Gastroesophageal sphincter (tissue), 4 donors: ENCODE results near the gene PAQR9. TPM values are rescaled to one million over a fixed set of nuclear protein-coding genes. Genes with fewer than 3 reads are reported as not detected.

Source experiments
- ATAC-seq: fragments of 150-250 bp; one replicate; pipeline ENCODE4 v1.9.1; 2016; ENCODE audit warnings: mild to moderate bottlenecking, moderate library complexity
- H3K27ac ChIP-seq, 4 donors: fragments of 200-600 bp; sonication (generic) in 3 of 4; 1 replicate in 3 of 4; 2 replicates in 1 of 4; pipeline ENCODE4 v1.5.1; 2016 to 2019
- H3K27me3 ChIP-seq: fragments of 200-600 bp; sonication (generic); one replicate; pipeline ENCODE4 v1.5.1; 2019
- H3K36me3 ChIP-seq, 2 donors: fragments of 200-600 bp; sonication (generic); one replicate each; pipeline ENCODE4 v1.5.1; 2019; ENCODE audit warnings: control low read depth in 1 of 2
- H3K4me1 ChIP-seq, 3 donors: fragments of 200-600 bp; sonication (generic); 1 replicate in 2 of 3; 2 replicates in 1 of 3; pipeline ENCODE4 v1.5.1; 2016 to 2019; ENCODE audit warnings: control low read depth in 2 of 3
- H3K4me3 ChIP-seq, 2 donors: fragments of 200-600 bp; sonication (generic); one replicate each; pipeline ENCODE4 v1.5.1; 2019; ENCODE audit warnings: mild to moderate bottlenecking in 1 of 2, moderate library complexity in 1 of 2
- H3K9me3 ChIP-seq, 3 donors: fragments of 200-600 bp; sonication (generic); one replicate each; pipeline ENCODE4 v1.5.1; 2017 to 2019; ENCODE audit warnings: control low read depth in 2 of 3
- CTCF ChIP-seq, 4 experiments: fragments of 200-600 bp in 2 of 4; fragments of 450-650 bp in 2 of 4; sonication (generic) in 1 of 4; IDR thresholded peaks; one replicate each; pipeline ENCODE4 v1.5.1; 2017 to 2019; ENCODE audit warnings: antibody characterized with exemption in 4 of 4, mild to moderate bottlenecking in 2 of 4, moderate library complexity in 2 of 4
- EP300 ChIP-seq: sonication (generic); formaldehyde crosslinking; IDR thresholded peaks from one replicate; pipeline ENCODE4 v1.6.1; 2017; ENCODE audit warnings: antibody characterized with exemption, mild to moderate bottlenecking
- POLR2A ChIP-seq, 2 donors: fragments of 450-650 bp; IDR thresholded peaks; one replicate each; pipeline ENCODE4 v1.6.1; 2017; ENCODE audit warnings: antibody characterized with exemption in 2 of 2, mild to moderate bottlenecking in 2 of 2, moderate library complexity in 1 of 2
- POLR2AphosphoS5 ChIP-seq: sonication (generic); formaldehyde crosslinking; IDR thresholded peaks from one replicate; pipeline ENCODE4 v1.6.1; 2017; ENCODE audit warnings: antibody characterized with exemption
- WGBS, 2 donors: methylation state at CpG; one replicate each; pipeline ENCODE4 v1.1.5; 2018; ENCODE audit warnings: low coverage in 1 of 2; 5-methylcytosine and 5-hydroxymethylcytosine counted together
- total RNA-seq, 4 donors: library from RNA; depleted of rRNA; stranded (reverse); fragments of >200 nt; gene quantifications; one replicate each; pipeline ENCODE4 v1.1.0, GENCODE V29; 2016

The PAQR9 gene
- total RNA-seq, 4 donors from 2014 or later: not detected

GRCh38 chr3:142961539-142961938, 1.9 kb downstream of the PAQR9 start:
- Histone ChIP-seq H3K27ac (no peak overlapping the region), H3K36me3 (no peaks in the 10 kb centered on the region), H3K9me3 (no peaks in the 10 kb centered on the region), H3K27me3 (peaks cover 62% of the 10 kb centered on the region), H3K4me3 (no peak overlapping the region), H3K4me1 (peaks cover 0 to 17% (median 0%) of the 10 kb centered on the region in 3 donors)
- WGBS, 2 donors: 63 to 87% methylated on average over 2 of the region's 2 CpGs
- TF ChIP-seq POLR2AphosphoS5: no peak
- no peak for TF ChIP-seq CTCF (IDR thresholded peaks at IDR 0.05)
- TF ChIP-seq EP300: no peak
- no peak for TF ChIP-seq POLR2A (IDR thresholded peaks at IDR 0.05)
- no peak for ATAC-seq

- Histone ChIP-seq H3K27ac (no peak overlapping the region), H3K4me3 (no peak overlapping the region), H3K4me1 (peaks cover 0 to 17% (median 0%) of the 10 kb centered on the region in 3 donors), H3K27me3 (peaks cover 62% of the 10 kb centered on the region), H3K9me3 (no peaks in the 10 kb centered on the region), H3K36me3 (no peaks in the 10 kb centered on the region)
- WGBS, 2 donors: 80 to 88% methylated on average over 1 of the region's 1 CpG
- no peak for TF ChIP-seq CTCF (IDR thresholded peaks at IDR 0.05)
- no peak for TF ChIP-seq POLR2A (IDR thresholded peaks at IDR 0.05)
- TF ChIP-seq EP300: no peak
- TF ChIP-seq POLR2AphosphoS5: no peak
- ATAC-seq: no peak
Observed at GRCh38 chr3:142960322-142960850, 3.1 kb downstream of the PAQR9 start.

- no peak for TF ChIP-seq POLR2A (IDR thresholded peaks at IDR 0.05)
- no peak overlapping the region for H3K4me3 ChIP-seq
- no peaks in the 10 kb centered on the region for H3K9me3 ChIP-seq
- H3K27me3 ChIP-seq: peaks cover 50% of the 10 kb centered on the region
- 44 to 77% methylated on average over 3 to 6 of the region's 6 CpGs for WGBS, 2 donors
- peaks cover 0 to 10% (median 0%) of the 10 kb centered on the region in 3 donors for H3K4me1 ChIP-seq
- no peaks in the 10 kb centered on the region for H3K36me3 ChIP-seq
- no peak for ATAC-seq
- H3K27ac ChIP-seq: no peak overlapping the region
Observed at GRCh38 chr3:142958707-142959106, 4.8 kb downstream of the PAQR9 start.

- 85 to 100% methylated on average over 1 to 3 of the region's 3 CpGs for WGBS, 2 donors
- Histone ChIP-seq H3K27me3 (peaks cover 30% of the 10 kb centered on the region), H3K9me3 (no peaks in the 10 kb centered on the region), H3K27ac (no peak overlapping the region), H3K4me1 (no peaks in the 10 kb centered on the region), H3K36me3 (no peaks in the 10 kb centered on the region), H3K4me3 (no peak overlapping the region)
- no peak for ATAC-seq
- TF ChIP-seq POLR2AphosphoS5 (no peak), POLR2A (IDR thresholded peaks at IDR 0.05) (no peak), CTCF (IDR thresholded peaks at IDR 0.05) (no peak), EP300 (no peak)
Observed at GRCh38 chr3:142953443-142953842, 10.0 kb downstream of the PAQR9 start.

GRCh38 chr3:142952272-142953193, 10.9 kb downstream of the PAQR9 start:
- ATAC-seq: no peak
- Histone ChIP-seq H3K9me3 (no peaks in the 10 kb centered on the region), H3K27ac (no peak overlapping the region), H3K4me1 (peaks cover 0 to 1% (median 0%) of the 10 kb centered on the region in 3 donors), H3K4me3 (no peak overlapping the region), H3K27me3 (peaks cover 30% of the 10 kb centered on the region), H3K36me3 (no peaks in the 10 kb centered on the region)
- TF ChIP-seq EP300: no peak
- no peak for TF ChIP-seq CTCF (IDR thresholded peaks at IDR 0.05)
- no peak for TF ChIP-seq POLR2AphosphoS5
- TF ChIP-seq POLR2A (IDR thresholded peaks at IDR 0.05): no peak
- 59 to 87% methylated on average over 4 of the region's 8 CpGs for WGBS, 2 donors
